PC-9 (cell line): ENCODE data around the gene OR56A3.

Experiments used
- CTCF ChIP-seq: fragments of 200-600 bp; sonication (generic); conservative IDR thresholded peaks from 2 replicates; pipeline ENCODE4 v1.6.1; 2017; ENCODE audit warnings: mixed run types, antibody characterized with exemption, mild to moderate bottlenecking, moderate library complexity
- EZH2 ChIP-seq: fragments of 200-600 bp; sonication (generic); IDR thresholded peaks from 2 replicates; pipeline ENCODE4 v1.8.0; 2017; ENCODE audit warnings: antibody characterized with exemption, low read depth

DNA sequence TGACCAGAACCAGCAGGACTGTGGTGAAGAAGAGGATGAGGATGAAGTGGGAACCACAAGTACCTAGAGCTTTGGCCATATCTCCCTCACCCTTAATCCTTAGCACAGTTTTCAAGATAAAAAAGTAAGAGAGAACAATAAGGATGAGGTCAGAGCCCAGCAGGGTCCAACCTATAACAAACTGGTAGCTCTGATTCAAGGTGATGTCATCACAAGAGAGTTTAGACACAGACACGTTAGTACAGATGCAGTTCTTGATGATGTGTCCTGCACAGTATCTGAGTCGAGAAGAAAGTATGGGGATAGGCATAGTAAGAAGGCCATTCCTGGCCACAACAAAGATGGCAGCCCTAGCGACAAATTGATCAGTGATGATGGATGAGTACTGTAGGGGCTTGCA lies 25.7 kb downstream of the OR56A3 start:
- TF ChIP-seq CTCF (no peak), EZH2 (no peak)
